ENCODE measurements around the gene LAGE3. TPM values are rescaled to one million over a fixed set of nuclear protein-coding genes. Genes with fewer than 3 reads are reported as not detected.
A peak's percentile ranks its signal among the peaks of the same experiment; 100 is the strongest.

The LAGE3 gene
- total RNA-seq, 1 experiment from 2014 or later = 57.8 TPM

DNA sequence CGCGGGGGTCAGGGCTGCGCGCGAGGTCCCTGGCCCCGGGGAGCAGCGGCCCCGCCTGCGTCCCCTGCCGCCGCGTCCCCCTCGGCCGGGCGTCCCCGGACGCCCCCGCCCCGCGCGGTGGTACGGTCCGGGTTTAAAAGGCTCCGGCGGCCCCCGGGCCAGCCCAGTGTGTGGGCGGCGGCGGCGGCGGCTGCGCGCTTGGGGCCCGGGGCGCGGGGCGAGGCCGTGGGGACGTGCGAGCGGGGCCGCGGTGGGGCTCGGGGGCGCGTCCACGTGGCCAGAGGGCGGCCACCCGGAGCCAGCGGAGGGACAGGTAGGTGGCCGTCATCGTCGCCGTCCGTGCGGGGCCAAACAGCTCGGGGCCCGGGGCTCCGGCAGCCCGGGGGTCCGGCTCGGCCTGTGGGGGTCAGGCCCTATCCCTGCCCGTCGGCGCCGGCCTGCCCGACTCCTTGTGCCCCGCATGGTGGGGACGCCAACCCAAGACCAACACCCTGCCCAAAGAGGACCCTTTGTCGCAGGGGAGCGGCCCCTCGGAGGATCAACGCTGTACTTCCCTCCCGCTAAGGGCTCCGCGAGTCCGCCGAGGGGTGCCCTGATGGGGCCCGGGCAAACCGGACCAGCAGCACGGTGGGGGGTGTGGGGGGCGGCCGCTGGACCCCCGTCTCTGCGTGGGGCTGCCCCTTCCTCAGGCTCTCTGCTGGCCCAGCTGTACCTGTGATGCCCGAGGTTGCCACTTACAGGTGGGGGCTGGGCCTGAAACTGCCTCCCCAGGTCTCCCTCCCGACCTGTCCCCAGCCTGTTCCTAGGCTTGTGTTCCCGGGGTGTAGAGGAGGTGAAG is 20.7 kb downstream of the LAGE3 start, which contains the start of gene PLXNA3:
Gene PLXNA3 (plus strand): TSS at position 166 of the 838 bp plus-strand sequence. CDS start 1,903 bp downstream, outside the sequence.
- no peak for DNase-seq (ENCODE audit: low spot score)

DNA sequence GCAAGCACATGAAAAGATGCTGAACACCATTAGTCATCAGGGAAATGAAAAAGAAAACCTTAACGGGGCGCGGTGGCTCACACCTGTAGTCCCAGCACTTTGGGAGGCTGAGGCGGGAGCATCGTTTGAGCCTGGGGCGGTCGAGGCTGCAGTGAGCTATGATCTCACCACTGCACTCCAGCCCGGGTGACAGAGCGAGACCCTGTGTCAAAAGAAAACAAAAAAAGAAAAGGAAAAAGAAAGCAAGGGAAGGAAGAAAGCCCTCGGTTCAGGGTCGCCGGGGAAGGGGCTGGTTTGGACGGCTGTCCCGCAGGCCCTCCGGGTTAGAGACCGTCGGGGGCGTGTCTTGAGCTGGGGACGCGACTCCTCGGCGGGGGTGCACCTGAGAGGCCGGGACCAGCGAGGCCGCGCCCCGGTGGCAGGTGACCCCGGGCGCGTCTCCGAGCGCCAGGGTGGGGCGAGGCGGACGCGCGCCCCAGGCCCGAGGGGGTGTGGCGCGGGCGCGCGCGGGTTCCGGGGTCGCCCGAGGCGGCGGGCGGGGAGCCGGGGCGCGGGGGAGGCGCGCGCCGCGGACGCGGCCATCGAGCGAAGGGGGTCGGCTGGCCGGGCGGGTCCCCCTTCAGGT is 21.5 kb downstream of the LAGE3 start:
- no peak for DNase-seq (ENCODE audit: low spot score)

DNA sequence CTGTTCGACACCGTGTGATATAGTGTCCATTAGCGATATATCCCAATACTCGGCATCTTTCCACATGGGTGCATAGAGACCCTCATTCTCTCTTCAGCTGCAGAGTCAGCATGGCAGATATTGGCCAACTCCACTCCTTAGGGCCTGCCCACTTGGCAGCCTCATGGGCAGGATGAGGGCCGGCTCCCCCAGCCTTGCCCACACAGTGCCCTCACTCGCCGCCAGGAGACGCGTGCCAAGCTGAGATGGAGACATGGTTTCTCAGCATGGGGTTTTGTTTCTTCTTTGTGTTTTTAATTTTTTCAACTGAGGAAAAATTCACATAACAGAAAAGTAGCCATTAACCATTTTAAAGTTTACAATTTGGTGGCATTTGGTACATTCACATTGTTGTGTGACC is 26.3 kb downstream of the LAGE3 start:
- DNase-seq (ENCODE audit: low spot score) = no peak

DNA sequence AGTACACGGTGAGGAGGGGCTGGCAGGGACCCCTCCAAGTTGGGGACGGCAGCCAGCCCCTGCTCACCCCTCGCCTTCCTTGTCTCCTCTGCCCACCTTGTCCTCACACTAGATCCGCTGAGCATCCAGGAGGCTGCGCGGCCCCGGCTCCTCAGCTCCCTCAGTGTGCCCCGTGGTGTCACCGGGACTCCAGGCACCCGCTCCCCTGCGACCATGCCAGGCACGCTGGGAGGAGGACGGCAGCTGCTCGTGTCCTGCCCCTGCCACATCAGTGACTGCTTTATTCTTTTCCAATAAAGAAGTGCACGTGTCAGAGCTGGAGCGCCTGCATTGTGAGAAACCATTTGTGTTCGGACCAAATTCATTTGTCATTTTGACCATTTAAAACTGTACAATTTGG is 28.8 kb downstream of the LAGE3 start:
- DNase-seq (ENCODE audit: low spot score) = no peak

DNA sequence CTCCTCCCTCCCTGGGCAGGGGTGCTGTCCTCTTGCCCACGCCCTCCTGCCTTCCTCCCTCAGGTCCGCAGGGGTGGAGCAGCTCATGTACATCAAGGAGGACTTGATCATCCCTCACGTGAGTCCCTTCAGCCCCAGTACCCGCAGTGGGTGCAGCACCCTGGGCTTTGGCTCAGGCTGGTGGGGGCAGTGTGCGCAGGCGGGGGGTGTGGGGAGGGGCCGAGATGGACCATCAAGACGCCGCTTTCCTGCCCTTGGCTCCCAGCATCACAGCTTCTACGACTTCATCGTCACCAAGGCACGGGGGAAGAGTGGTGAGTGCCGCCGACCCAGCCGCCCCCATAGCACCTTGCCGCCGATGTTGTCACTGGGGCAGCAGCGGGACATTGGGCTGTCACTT is 29.5 kb downstream of the LAGE3 start:
- no peak for DNase-seq (ENCODE audit: low spot score)

DNA sequence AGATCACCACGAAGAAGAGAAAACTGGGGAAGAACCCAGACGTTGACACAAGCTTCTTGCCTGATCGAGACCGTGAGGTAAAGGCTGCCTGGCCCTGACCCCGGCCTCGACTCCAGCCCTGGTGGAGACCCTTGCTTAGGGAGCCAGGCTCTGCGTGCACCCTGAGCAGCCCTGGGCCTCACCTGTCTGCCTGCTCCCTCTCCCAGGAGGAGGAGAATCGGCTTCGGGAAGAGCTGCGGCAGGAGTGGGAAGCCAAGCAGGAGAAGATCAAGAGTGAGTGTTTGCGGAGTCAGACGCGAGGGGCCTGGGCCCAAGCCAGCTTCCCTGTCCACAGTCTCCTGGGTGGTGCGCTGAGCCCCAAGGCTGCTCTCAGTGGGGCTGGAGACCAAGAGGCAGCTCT is 30.6 kb downstream of the LAGE3 start:
- DNase-seq (ENCODE audit: low spot score) = no peak

DNA sequence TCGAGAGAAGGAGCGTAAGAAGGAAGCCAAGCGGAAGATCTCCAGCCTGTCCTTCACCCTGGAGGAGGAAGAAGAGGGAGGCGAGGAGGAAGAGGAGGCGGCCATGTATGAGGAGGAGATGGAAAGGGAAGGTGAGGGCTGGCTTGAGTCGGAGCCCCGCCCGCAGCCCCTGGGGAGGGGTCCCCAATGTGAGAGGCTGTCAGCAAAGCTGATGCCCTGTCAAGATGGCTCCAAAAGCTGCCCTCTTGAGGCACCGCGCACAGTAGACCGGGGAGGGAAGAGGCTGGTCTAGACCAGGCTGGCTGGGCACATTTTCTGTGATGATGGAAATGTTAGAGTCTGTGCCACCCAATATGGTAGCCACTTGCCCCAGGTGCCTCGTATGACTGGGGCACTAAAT is 32.7 kb downstream of the LAGE3 start:
- DNase-seq (ENCODE audit: low spot score) = no peak

DNA sequence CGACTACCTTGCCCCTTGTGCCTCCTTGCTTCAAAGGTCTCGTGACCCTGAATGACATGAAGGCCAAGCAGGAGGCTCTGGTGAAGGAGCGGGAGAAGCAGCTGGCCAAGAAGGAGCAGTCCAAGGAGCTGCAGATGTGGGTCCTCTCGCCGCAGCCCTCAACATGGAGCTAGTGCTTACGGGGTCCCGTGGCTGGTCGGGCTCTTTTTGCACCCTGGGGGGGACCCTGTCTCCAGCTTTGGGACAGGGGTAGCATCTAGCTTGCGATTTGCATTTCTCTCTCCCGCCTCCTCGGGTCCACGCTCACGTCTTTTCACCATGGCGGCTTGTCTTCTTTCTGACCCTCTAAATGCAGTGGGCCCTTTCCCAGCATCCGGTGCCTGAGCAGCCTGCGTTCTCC is 33.3 kb downstream of the LAGE3 start:
- DNase-seq (ENCODE audit: low spot score) = no peak

DNA sequence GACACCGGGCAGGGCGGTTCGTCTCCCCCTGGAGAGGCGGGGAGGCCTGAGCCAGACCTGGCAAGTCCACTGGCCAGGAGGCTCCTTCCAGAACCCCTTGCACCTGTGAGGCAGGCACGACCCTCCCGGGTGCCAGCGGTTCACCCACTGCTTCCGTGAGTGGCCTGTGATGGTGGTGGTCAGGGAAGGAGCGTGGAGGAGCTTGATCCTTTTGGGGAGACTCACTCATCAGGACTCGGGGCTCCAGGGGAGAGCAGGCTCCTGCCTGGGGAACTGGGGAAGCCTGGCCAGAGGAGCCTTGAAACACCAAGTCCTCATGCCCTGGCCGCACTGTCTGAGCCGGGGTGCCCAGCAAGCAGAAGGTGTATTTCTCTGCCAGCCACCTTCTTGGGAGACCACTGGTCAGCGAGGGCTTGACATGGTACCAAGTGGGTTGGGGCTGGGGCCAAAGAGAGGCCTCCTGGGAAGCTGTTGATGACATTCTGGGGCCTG is 34.3 kb downstream of the LAGE3 start:
- DNase-seq (ENCODE audit: low spot score) = no peak

DNA sequence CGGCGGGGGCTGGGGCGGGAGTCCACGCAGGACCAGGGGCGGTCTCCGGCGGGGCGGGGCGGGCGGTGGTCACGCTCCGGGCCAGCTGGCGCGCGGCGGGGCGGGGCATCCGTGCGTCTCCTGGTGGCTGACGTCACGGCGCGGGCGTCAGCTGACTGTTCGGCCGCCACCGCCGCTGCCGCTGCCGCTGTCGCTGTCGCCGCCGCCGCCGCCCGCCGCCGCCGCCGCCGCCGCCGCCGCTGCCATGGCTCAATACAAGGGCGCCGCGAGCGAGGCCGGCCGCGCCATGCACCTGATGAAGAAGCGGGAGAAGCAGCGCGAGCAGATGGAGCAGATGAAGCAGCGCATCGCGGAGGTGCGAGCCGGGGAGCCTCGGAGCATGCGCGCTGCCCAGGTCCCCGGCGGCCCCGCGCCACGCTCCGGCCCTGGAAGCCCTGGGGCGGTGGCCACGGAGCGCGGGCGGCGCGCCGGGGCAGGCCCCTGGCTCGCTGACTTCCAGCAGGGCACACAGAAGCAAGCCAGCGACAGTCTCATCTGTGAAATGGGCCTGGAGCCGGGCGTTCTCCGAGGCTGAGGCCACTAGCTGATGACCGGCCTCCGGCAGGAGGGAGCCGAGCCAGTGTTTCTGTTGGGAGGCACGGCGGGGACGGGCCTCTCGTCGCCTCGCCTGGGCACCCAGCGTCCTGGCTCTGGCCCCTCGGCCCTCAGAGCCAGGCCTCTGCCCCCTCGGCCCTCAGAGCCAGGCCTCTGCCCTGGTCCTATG is 34.9 kb downstream of the LAGE3 start, which contains the start of gene FAM50A:
Gene FAM50A (plus strand): TSS at position 150 of the 763 bp plus-strand sequence. CDS start 95 bp downstream, at position 245.
- DNase-seq (ENCODE audit: low spot score) = peak; percentile 52

DNA sequence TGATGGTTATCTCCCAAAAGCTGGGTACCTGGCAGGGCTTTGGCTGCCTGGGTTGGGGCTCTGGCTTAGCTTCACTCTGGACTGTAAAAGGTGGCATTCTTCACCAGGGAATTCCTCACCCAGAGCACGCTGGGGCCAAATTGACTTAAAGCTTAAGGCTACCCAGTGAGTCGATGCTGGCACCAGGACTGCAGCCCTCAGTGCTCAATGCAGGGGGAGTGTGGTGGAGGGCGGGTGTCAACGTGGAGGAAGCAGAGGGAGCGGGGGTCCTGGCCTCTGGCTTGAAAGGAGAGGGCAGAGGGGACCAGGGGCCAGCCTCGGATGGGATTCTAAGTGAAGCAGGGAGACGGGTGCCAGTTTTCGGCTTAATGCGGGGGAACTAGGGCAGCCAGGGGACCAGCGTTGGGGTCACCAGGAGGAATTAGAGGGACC is 35.6 kb downstream of the LAGE3 start:
- no peak for DNase-seq (ENCODE audit: low spot score)

DNA sequence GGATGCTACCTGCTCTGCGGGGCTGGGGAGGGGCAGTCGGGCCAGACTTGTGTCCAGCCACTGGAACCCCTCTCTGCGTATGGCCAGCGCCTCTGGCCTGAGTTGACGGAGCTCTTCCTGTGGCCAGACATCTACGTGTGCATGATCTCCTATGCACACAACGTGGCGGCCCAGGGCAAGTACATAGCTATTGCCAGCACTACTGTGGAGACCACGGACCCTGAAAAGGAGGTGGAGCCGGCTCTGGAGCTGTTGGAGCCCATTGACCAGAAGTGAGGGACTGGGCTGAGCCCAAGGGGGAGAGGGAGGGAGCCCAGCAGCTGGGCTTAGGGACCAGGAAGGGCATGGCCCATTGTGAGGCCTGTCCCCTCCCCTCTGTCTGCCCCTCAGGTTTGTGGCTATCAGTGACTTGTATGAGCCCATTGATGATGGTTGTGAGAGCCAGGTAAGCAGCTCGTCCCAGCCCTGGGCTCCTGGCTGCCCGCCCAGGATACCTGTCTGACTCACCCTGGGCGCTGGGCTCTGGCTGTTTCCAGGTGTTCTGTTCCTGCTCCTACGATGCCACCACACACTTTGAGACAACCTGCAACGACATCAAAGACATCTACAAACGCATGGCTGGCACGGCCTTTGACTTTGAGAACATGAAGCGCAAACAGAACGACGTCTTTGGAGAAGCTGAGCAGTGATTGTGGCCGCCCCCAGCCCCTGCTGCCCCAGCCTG is 36.9 kb downstream of the LAGE3 start:
- no peak for DNase-seq (ENCODE audit: low spot score)

DNA sequence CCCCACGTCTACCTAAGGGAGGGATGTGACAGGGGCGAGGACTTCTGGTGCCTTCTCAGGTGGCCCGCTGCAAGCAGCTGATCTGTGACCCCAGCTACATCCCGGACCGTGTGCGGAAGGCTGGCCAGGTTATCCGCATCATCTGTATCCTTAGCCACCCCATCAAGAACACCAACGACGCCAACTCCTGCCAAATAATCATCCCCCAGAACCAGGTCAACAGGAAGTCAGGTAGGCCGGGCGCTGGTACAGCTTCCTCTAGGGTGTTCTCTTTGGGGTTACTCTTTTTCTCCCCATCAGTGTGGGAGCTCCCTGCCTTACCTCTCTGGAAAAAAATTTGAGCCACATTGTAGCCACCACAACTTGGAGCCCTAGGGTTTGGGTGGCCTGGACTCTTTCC is 37.5 kb downstream of the LAGE3 start:
- DNase-seq (ENCODE audit: low spot score) = no peak

DNA sequence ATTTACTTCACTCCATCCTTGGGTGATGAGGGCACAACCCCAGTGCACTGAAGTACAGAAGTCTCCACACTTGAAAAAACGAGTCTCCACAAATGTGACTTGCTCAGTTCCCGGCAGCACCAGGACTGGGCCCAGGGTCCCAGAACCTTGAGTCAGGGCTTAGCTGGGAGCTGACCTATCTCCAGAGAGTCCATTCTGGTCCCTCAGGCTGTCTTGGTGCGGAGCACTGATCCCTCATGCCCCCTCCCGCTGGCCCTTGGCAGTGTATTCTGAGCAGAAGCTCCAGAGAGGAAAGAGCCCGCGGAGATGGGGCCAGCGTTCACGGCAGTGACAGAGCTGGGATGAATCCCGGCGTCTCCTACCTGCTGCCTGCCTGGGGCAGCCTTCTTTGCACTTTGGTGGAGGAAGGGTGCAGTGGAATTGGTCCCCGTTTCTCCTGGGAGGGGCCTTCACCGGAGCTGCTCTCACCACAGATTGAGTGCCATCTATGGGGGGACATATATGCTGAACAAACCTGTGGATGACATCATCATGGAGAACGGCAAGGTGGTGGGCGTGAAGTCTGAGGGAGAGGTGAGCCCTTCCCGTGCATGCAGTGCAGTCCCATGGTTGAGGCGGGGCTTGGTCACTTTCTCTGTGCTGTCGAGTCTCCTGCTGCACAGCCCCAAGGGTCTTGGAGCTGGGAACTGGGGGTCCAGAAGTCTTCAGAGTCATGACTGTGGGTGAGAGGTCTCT is 38.3 kb downstream of the LAGE3 start:
- no peak for DNase-seq (ENCODE audit: low spot score)

DNA sequence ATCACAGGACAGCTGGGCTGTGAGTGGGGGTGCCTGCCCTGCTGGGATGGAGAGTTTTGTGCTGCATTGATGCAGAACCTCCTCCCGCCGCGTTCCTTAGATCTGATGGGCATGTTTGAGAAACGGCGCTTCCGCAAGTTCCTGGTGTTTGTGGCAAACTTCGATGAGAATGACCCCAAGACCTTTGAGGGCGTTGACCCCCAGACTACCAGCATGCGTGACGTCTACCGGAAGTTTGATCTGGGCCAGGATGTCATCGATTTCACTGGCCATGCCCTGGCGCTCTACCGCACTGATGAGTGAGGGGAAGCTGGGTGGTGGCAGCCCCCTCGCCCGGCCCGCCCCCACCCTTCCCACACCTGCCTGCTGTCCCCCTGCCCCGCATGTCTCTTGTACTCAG is 39.2 kb downstream of the LAGE3 start:
- DNase-seq (ENCODE audit: low spot score) = no peak

DNA sequence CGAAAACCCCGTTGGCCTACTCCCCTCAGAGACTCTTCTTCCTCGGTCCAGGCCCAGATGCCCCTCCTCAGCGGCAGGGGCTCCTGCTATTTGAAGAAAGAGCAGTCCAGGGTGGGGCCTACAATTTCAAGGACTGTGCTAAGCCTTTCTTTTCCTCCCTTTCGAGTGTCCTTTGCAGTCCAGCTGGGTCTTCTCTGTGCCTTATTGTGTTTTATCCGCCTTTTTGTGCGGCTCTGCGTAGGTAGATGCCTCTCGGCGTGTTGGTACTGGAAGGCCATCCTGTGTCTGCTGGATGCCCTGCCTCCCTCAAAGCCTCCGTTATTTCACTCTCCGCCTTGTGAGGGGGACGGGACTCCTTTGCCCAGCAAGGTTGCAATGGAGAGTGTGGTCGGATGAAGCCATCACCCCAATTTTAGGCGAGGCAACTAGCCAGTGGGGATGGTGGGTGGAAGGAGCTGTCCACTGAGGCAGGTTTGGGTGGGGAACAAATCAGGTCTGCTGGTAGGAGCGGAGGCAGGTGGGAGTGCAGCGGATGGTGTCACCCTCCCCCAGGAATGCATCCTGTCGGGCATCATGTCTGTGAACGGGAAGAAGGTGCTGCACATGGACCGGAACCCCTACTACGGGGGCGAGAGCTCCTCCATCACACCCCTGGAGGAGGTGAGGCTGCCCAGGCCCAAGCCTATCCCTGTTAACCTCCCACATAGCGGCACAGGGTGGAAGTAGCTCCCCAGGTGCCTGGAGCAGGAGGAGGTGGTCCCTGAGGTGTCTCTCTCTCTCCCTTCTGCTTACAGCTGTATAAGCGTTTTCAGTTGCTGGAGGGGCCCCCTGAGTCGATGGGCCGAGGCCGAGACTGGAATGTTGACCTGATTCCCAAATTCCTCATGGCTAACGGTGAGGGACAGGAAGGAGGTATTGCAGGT is 40.8 kb downstream of the LAGE3 start:
- no peak for DNase-seq (ENCODE audit: low spot score)

DNA sequence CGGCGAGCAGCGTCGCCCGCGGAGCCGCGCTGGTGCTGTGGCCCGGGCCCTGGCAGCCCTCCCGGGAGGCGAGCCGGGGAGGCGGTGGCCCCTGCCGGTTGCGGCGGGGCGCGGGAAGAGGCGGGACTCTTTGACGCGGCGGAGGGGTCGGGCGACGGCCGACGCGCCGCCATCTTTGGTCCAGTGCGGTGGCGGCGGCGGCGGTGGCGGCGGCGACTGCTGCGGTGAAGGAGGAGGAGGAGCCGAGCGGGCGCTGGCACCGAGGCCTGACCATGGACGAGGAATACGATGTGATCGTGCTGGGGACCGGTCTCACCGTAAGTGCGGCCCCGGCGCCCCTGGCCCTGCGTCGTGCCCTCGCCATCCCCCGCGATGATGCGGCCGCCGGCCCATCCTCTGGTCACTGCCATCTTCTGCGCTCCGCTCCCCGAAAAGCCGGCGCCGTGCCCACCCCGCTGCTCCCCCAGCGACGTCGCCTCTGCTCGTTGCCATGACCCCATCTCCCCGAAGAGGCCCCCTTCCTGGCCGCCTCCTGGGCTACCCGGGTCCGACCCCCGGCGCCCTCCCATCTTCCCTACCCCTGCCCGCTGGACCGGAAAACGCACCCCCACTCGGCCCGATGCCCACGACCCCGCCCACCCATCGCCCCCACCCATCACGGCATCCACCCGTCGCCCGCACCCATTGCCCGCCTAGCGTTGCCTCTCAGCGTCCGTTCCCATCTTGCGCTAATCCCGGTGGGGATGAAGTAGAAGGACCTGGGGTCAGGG is 41.9 kb downstream of the LAGE3 start, which contains the start of gene GDI1:
Gene GDI1 (plus strand): TSS at position 172 of the 770 bp plus-strand sequence. CDS start 101 bp downstream, at position 273.
- no peak for DNase-seq (ENCODE audit: low spot score)

DNA sequence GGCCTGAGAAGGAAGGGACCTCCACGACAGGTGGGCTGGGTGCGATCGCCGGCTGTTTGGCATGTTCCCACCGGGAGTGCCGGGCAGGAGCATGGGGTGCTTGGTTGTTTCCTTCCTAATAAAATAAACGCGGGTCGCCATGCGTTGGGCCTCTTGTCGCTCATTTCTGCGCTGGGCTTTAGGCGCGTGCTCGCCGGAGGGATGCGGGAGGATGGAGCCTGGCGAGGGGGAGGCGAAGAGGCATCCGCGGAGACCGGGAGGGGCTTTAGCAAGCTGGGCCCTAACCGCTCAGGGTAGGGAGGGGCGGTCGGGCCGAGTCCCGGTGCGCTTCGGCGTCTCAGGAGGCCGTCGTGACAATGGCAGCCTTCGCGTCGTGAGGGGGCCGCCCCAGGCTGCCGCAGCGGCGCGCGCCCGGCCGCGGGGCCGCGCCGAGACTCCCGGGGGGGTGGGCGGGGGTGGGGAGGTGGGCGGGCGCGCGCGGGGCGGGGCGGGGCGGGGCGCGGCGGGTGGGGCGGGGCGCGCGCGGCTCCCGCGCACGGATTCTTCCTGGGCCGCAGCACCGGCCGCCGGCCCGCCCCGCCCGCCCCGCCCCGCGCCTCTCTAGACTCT is 42.6 kb downstream of the LAGE3 start:
- DNase-seq (ENCODE audit: low spot score) = no peak

Data from H4 (cell line).